Keratinocyte (primary cell): ENCODE results near the gene APOD. TPM values are rescaled to one million over a fixed set of nuclear protein-coding genes. Genes with fewer than 3 reads are reported as not detected.
"Not testable (repeated sequence)": the region's sequence is repeated elsewhere in the genome, so short reads cannot be mapped to it uniquely, and the experiment has no call there.

Source experiments
- DNase-seq: peaks from one replicate; pipeline ENCODE4 v3.0.0-alpha.2; 2011; ENCODE audit warnings: low read depth, missing footprints, low spot score
- FAIRE-seq: peaks from 2 replicates; lab custom pipeline; 2011; peaks lifted over from hg19 to GRCh38; lab: Jason Lieb, UNC
- H2AFZ ChIP-seq: 2 replicates; pipeline ENCODE4 v1.6.0; 2012; ENCODE audit warnings: low read length, control low read depth, inconsistent platforms; ENCODE audit not compliant: control insufficient read depth
- H3K27ac ChIP-seq: 2 replicates; pipeline ENCODE4 v1.5.1; 2011; ENCODE audit warnings: low read length; ENCODE audit not compliant: control insufficient read depth, insufficient read depth
- H3K27me3 ChIP-seq: 3 replicates; pipeline ENCODE4 v1.6.0; 2011; ENCODE audit warnings: low read length; ENCODE audit not compliant: control insufficient read depth, insufficient read depth; ENCODE audit errors: extremely low read depth
- H3K36me3 ChIP-seq, 2 experiments: 2 replicates in 1 of 2; 3 replicates in 1 of 2; pipeline ENCODE4 v1.5.1; 2011; ENCODE audit warnings: low read length in 2 of 2, mild to moderate bottlenecking in 1 of 2; ENCODE audit not compliant: control insufficient read depth in 2 of 2, insufficient read depth in 2 of 2; ENCODE audit errors: extremely low read depth in 1 of 2
- H3K4me1 ChIP-seq: 3 replicates; pipeline ENCODE4 v1.5.1; 2011; ENCODE audit warnings: low read length; ENCODE audit not compliant: control insufficient read depth, insufficient read depth; ENCODE audit errors: extremely low read depth
- H3K4me2 ChIP-seq: 3 replicates; pipeline ENCODE4 v1.6.0; 2011; ENCODE audit warnings: low read depth, low read length; ENCODE audit not compliant: control insufficient read depth, insufficient read depth; ENCODE audit errors: extremely low read depth
- H3K4me3 ChIP-seq, 3 experiments: fragments of 200-600 bp in 1 of 3; sonication (generic) in 1 of 3; 2 replicates in 2 of 3; 3 replicates in 1 of 3; pipeline ENCODE4 v1.5.1; 2011 to 2016; ENCODE audit warnings: low read length in 3 of 3, mild to moderate bottlenecking in 3 of 3, control low read depth in 2 of 3, inconsistent platforms in 1 of 3, low read depth in 1 of 3, mixed read lengths in 1 of 3, mixed run types in 1 of 3, moderate library complexity in 1 of 3; ENCODE audit not compliant: control insufficient read depth in 2 of 3, insufficient read depth in 2 of 3; ENCODE audit errors: extremely low read depth in 1 of 3
- H3K79me2 ChIP-seq: 2 replicates; pipeline ENCODE4 v1.6.0; 2012; ENCODE audit warnings: low read length; ENCODE audit not compliant: control insufficient read depth, insufficient read depth
- H3K9ac ChIP-seq: 3 replicates; pipeline ENCODE4 v1.6.0; 2011; ENCODE audit warnings: low read length; ENCODE audit not compliant: control insufficient read depth, insufficient read depth; ENCODE audit errors: extremely low read depth
- H3K9me1 ChIP-seq: 3 replicates; pipeline ENCODE4 v1.6.0; 2011; ENCODE audit warnings: low read length; ENCODE audit not compliant: control insufficient read depth, insufficient read depth; ENCODE audit errors: extremely low read depth
- H3K9me3 ChIP-seq: 2 replicates; pipeline ENCODE4 v1.5.1; 2012; ENCODE audit warnings: low read depth, low read length; ENCODE audit not compliant: control insufficient read depth
- H4K20me1 ChIP-seq: 3 replicates; pipeline ENCODE4 v1.6.0; 2011; ENCODE audit warnings: low read length; ENCODE audit not compliant: control insufficient read depth, insufficient read depth; ENCODE audit errors: extremely low read depth
- EZH2 ChIP-seq: IDR thresholded peaks from one replicate; pipeline ENCODE4 v1.6.1; 2012; ENCODE audit warnings: inconsistent platforms, mild to moderate bottlenecking, low read length, moderate library complexity
- dilution Hi-C: fragments of 300-500 bp; cut with MboI; formaldehyde crosslinking; loops from one replicate; pipeline ENCODE4 v1.7.0; 2020; ENCODE audit warnings: low sequenced_read_pairs; ENCODE audit not compliant: extremely low pct_ligation_motif_present
- polyA plus RNA-seq, 5 experiments: library from polyadenylated mRNA; depleted of rRNA in 3 of 5; stranded (reverse) in 3 of 5; stranded (forward) in 1 of 5; unstranded in 1 of 5; fragments of >200 nt; gene quantifications; 1 replicate in 1 of 5; 2 replicates in 3 of 5; 3 replicates in 1 of 5; pipeline versions ENCODE4 v1.2.1 to v1.2.3, GENCODE V29; 2011 to 2012; ENCODE audit warnings: missing spikeins in 2 of 5, low read depth in 1 of 5, low replicate concordance in 1 of 5
- TF ChIP-seq, protein P1 (sequence below), 3 experiments: IDR thresholded peaks in 1 of 3; conservative IDR thresholded peaks in 1 of 3; optimal IDR thresholded peaks in 1 of 3; 2 replicates in 2 of 3; 3 replicates in 1 of 3; pipeline versions ENCODE3 to v1.5.1; 2011; ENCODE audit warnings: low read length in 3 of 3, mild to moderate bottlenecking in 3 of 3, moderate library complexity in 2 of 3, control low read depth in 1 of 3, inconsistent platforms in 1 of 3; ENCODE audit not compliant: insufficient read depth in 2 of 3; ENCODE audit errors: extremely low read depth in 1 of 3

The APOD gene
- polyA plus RNA-seq, 1 donor (not counting 4 experiments of a cell fraction or from before 2014, with no cell fraction given): not detected

DNA sequence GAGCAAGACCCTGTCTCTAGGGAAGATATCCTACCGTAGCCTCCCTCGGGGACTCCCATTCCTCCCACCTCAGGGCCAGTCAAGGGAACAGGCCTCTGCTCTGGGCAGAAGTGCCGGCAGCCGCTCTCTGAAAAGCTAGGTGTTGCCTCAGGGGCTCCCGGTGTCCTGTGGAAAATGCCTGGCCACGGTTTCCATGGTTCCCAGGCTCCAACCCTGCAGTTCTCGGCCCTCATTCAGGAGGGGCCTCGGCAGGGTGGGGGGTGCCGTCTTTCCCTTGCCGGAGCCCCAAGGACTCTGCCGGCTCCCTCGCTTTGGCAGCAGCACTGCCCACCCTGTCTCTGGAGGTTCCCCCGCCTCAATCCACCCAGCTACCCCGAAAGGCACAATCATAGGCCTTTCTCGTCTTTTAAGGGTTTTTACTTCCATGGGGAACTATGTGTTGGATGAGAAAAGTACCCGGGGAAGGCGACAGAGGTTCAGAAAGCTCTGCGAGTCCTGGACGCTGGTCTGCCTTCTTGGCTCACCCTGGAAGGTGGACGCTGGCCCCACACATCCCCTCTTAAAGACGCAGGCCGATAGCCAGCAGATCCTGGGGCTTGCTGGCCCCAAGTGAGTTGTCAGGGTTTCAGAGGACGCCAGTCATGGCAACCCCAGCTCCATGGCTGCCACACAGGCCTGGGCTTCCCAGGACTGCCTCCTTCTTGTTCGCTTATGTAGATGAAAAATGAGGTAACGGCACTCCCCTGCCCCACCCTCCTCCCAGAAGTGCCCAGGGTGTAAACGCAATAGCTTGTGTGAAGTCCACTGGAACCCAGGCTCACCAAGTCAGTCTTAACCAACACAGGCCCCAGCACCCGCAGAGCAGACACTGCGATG lies 34.3 kb upstream of the APOD start:
- H4K20me1 ChIP-seq, H3K9me1 ChIP-seq, H3K27ac ChIP-seq, H2AFZ ChIP-seq, DNase-seq, H3K4me2 ChIP-seq, H3K4me3 ChIP-seq, FAIRE-seq, H3K27me3 ChIP-seq, H3K9ac ChIP-seq, H3K9me3 ChIP-seq, H3K79me2 ChIP-seq, H3K36me3 ChIP-seq, dilution Hi-C loops, H3K4me1 ChIP-seq: not testable (repeated sequence)

DNA sequence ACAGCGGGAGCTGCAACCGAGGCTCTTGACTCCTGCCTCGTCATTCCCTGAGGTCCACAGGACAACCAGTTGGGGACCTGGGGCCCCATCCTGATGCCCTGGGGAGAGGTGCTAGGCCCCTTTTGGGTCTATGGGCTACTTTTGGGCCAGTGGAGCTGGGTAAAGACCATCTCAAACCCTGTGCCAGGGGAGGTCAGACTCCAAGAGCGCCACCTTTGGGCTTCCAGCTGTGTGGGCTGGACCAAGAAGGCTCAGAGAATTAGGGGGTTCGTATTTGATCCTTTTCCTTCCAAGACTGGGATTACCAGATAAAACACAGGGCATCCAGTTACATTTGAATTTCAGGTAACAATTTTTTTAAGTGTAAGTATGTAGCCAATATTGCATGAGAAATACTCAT lies 33.4 kb upstream of the APOD start:
- H4K20me1 ChIP-seq, H2AFZ ChIP-seq, H3K9ac ChIP-seq, dilution Hi-C loops, H3K4me1 ChIP-seq, H3K27ac ChIP-seq, H3K79me2 ChIP-seq, H3K4me2 ChIP-seq, FAIRE-seq, H3K9me3 ChIP-seq, H3K36me3 ChIP-seq, H3K27me3 ChIP-seq, H3K4me3 ChIP-seq, H3K9me1 ChIP-seq, DNase-seq: not testable (repeated sequence)

DNA sequence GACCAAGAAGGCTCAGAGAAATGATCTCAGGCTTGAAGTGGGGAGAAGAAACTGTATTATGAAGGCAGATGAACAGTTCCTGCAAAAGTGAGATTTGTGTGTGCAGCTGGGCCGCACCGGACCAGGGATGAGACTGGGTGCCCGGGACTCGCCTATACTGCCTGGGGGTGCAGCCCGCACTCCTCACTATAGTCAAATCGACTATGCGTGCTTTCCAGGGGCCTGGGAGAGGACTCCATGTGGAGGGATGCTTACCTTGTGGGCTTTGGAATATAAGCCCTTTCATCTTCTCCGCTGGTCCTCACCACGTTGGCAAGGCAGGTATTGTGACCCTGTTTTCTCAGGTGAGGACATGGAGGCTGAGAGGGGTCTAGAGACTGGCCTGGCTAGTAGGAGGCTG lies 32.9 kb upstream of the APOD start:
- H3K9me3 ChIP-seq: no peaks in the 10 kb centered on the region
- no peaks in the 10 kb centered on the region for H3K36me3 ChIP-seq
- H3K79me2 ChIP-seq: no peaks in the 10 kb centered on the region
- H3K4me1 ChIP-seq: no peaks in the 10 kb centered on the region
- H3K4me3 ChIP-seq: no peak overlapping the region
- no peak overlapping the region for H2AFZ ChIP-seq
- DNase-seq: no peak
- no peaks in the 10 kb centered on the region for H4K20me1 ChIP-seq
- dilution Hi-C loops: no loop called here
- TF ChIP-seq EZH2: no peak
- TF ChIP-seq, protein P1, sequence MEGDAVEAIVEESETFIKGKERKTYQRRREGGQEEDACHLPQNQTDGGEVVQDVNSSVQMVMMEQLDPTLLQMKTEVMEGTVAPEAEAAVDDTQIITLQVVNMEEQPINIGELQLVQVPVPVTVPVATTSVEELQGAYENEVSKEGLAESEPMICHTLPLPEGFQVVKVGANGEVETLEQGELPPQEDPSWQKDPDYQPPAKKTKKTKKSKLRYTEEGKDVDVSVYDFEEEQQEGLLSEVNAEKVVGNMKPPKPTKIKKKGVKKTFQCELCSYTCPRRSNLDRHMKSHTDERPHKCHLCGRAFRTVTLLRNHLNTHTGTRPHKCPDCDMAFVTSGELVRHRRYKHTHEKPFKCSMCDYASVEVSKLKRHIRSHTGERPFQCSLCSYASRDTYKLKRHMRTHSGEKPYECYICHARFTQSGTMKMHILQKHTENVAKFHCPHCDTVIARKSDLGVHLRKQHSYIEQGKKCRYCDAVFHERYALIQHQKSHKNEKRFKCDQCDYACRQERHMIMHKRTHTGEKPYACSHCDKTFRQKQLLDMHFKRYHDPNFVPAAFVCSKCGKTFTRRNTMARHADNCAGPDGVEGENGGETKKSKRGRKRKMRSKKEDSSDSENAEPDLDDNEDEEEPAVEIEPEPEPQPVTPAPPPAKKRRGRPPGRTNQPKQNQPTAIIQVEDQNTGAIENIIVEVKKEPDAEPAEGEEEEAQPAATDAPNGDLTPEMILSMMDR (optimal IDR thresholded peaks at IDR 0.05 in 1 of 3, IDR thresholded peaks at IDR 0.05 in 1 of 3, conservative IDR thresholded peaks at IDR 0.05 in 1 of 3; ENCODE audit: extremely low read depth in 1 of 3, insufficient read depth in 2 of 3, low read length in 3 of 3): no peak
- H3K9ac ChIP-seq: no peak overlapping the region
- no peak overlapping the region for H3K27ac ChIP-seq
- no peaks in the 10 kb centered on the region for H3K9me1 ChIP-seq
- H3K27me3 ChIP-seq: no peaks in the 10 kb centered on the region
- FAIRE-seq: no peak
- no peak overlapping the region for H3K4me2 ChIP-seq

DNA sequence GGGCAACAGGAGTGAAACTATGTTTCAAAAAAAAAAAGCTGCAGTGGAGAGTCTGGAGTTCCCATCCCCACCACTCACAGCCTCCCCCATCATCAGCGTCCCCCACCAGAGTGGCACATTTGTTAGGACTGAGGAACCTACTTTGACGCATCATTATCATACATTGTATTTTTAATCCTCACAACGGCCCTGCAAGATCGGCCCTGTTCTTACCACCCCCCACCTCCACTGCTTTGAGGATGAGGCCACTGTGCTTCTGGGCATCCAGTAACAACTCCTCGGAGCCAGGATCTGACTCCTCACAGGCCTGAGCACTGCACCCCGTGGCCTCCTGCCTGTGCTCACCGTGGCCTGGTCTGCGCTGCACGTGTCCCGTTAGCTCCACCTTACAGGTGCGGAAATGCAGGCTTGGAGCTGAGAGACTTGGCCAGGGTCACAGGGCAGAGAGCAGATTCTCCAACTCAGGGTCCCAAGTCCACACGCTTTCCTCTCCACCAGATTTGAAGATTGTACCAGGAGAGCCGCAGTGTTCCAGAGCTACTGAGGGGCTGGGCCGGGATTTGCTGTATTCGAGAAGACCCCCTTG lies 32.3 kb upstream of the APOD start:
- H3K9me1 ChIP-seq, H3K4me2 ChIP-seq, H3K27ac ChIP-seq, DNase-seq, H3K9me3 ChIP-seq, H3K79me2 ChIP-seq, H3K36me3 ChIP-seq, H2AFZ ChIP-seq, H3K4me3 ChIP-seq, H3K4me1 ChIP-seq, H4K20me1 ChIP-seq, FAIRE-seq, H3K27me3 ChIP-seq, H3K9ac ChIP-seq, dilution Hi-C loops: not testable (repeated sequence)
